HG02588 (cell line): Measurements from ENCODE around the gene ADNP.
A peak's percentile ranks its signal among the peaks of the same experiment; 100 is the strongest.

ENCODE experiments used
- ATAC-seq: cut with Tn5 transposase; IDR thresholded peaks from one replicate; pipeline ENCODE4 v1.9.1; 2021; ENCODE audit warnings: mild to moderate bottlenecking, moderate library complexity; ENCODE audit not compliant: unreplicated experiment

The ADNP gene

GRCh38 chr20:50932691-50933280 is 1.5 kb upstream of the ADNP start:
- no peak for ATAC-seq

- no peak for ATAC-seq
Observed at GRCh38 chr20:50932016-50932485, 814 bp upstream of the ADNP start.

- peak; percentile 23 for ATAC-seq
Observed at GRCh38 chr20:50930976-50931305, 296 bp downstream of the ADNP start.

GRCh38 chr20:50930139-50930975 is 880 bp downstream of the ADNP start:
- ATAC-seq = peak; percentile 17

GRCh38 chr20:50929299-50930138 is 1.7 kb downstream of the ADNP start:
- ATAC-seq = peak; percentile 46

- no peak for ATAC-seq
Observed at GRCh38 chr20:50928469-50928868, 2.8 kb downstream of the ADNP start.

- ATAC-seq = no peak
Observed at GRCh38 chr20:50926530-50926929, 4.7 kb downstream of the ADNP start.

- ATAC-seq = no peak
Observed at GRCh38 chr20:50924261-50924920, 6.8 kb downstream of the ADNP start.

GRCh38 chr20:50921803-50922501 is 9.3 kb downstream of the ADNP start:
- no peak for ATAC-seq

- ATAC-seq = no peak
Observed at GRCh38 chr20:50920997-50921396, 10.2 kb downstream of the ADNP start.

GRCh38 chr20:50919567-50919966 is 11.7 kb downstream of the ADNP start:
- no peak for ATAC-seq

GRCh38 chr20:50918403-50918802 is 12.8 kb downstream of the ADNP start:
- no peak for ATAC-seq

GRCh38 chr20:50916934-50917333 is 14.3 kb downstream of the ADNP start:
- no peak for ATAC-seq

GRCh38 chr20:50916257-50916656 is 15.0 kb downstream of the ADNP start:
- no peak for ATAC-seq

GRCh38 chr20:50915424-50915823 is 15.8 kb downstream of the ADNP start:
- ATAC-seq = no peak

GRCh38 chr20:50913690-50914375 is 17.4 kb downstream of the ADNP start:
- ATAC-seq = no peak

GRCh38 chr20:50911716-50912115 is 19.5 kb downstream of the ADNP start:
- ATAC-seq = peak; percentile 55

GRCh38 chr20:50911030-50911429 is 20.2 kb downstream of the ADNP start:
- no peak for ATAC-seq

- no peak for ATAC-seq
Observed at GRCh38 chr20:50909413-50909812, 21.8 kb downstream of the ADNP start.

- no peak for ATAC-seq
Observed at GRCh38 chr20:50904067-50904570, 27.1 kb downstream of the ADNP start.
